Measurements from ENCODE around the gene KIAA1958.

KIAA1958 gene

DNA sequence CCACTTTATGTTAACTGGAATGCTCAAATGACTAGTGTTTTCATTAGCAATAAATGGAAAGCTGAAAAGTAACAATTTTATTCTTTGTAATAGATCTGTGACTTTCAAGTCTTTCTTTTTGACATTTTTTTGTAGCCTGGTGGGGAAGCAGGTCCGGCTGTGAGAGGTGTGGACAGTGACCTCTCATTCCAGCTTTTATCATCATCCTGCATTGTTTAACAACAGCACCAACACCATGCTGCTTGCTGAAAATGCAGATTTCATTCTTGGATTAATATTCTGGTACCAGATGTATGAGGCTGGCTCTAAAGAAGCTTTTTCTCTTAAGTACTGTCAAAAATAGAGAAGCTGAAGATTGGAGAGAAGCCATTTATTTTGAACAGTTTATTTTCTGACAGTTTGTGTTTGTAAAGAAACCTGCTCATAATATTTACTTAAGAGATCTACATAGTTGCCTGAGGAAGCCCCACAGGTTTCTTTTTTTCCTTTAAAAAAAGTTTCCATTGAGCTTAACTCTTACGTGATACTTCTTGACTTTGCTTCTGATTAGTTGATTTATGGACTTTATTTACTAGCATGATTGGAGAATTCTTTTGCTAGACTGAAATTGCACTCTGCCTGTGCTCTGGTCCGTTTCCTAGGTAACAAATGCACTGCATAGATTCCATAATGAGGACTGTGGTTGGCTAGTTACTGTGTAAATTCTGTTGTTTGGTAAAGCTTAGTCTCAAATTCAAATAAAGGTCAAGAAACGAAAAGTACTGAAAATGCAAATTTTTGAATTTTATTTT is 3.4 kb downstream of the KIAA1958 start:
- no peak for DNase-seq (ENCODE audit: extremely low read depth, insufficient read length)
- Histone ChIP-seq H3K27me3 (replicated peaks; ENCODE audit: control insufficient read depth, insufficient read depth, low read length) (no peaks in the 10 kb centered on the region), H3K36me3 (ENCODE audit: control insufficient read depth, insufficient read depth, low read length) (no peaks in the 10 kb centered on the region), H3K4me3 (replicated peaks; ENCODE audit: low read depth, low read length) (no peak overlapping the region)
- TF ChIP-seq, protein P1, sequence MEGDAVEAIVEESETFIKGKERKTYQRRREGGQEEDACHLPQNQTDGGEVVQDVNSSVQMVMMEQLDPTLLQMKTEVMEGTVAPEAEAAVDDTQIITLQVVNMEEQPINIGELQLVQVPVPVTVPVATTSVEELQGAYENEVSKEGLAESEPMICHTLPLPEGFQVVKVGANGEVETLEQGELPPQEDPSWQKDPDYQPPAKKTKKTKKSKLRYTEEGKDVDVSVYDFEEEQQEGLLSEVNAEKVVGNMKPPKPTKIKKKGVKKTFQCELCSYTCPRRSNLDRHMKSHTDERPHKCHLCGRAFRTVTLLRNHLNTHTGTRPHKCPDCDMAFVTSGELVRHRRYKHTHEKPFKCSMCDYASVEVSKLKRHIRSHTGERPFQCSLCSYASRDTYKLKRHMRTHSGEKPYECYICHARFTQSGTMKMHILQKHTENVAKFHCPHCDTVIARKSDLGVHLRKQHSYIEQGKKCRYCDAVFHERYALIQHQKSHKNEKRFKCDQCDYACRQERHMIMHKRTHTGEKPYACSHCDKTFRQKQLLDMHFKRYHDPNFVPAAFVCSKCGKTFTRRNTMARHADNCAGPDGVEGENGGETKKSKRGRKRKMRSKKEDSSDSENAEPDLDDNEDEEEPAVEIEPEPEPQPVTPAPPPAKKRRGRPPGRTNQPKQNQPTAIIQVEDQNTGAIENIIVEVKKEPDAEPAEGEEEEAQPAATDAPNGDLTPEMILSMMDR (IDR thresholded peaks at IDR 0.05; ENCODE audit: insufficient read depth, low read length, poor library complexity, severe bottlenecking): no peak

DNA sequence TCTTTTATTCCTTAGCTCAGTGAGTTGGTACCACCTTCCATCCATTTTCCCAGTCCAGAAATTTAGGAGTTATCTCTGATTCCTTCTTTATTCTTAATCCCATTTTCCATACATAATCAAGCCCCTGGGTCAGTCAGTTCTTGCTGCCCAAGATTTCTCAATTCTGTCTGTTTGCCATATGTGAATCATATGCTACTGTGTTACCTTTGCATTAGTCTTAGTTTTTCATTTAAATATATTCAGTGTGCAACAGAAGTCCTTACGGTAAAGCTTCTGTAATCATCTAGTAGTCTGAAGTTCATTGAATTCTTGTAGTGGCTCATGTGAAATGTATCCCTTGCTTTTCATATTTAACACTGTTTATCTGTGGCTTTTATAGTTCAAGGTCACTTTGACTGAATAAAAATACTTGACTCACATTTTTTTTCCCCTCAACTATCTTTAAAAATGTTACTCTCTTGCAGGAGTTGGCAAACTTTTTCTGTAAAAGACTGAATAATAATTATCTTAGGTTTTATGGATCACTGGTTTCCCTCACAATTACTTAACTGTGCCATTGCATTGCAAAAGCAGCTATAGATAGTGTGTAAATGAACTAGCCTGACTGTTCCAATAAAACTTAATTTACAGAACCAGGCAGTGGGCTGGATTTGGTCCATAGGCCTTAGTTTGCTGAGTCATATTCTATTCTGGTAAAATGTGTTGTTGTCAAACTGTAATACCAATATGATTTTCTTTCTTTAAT is 6.9 kb downstream of the KIAA1958 start:
- H3K27me3 ChIP-seq (replicated peaks; ENCODE audit: control insufficient read depth, insufficient read depth, low read length): no peaks in the 10 kb centered on the region
- no peak for DNase-seq (ENCODE audit: extremely low read depth, insufficient read length)
- no peak overlapping the region for H3K4me3 ChIP-seq (replicated peaks; ENCODE audit: low read depth, low read length)
- H3K36me3 ChIP-seq (ENCODE audit: control insufficient read depth, insufficient read depth, low read length): no peaks in the 10 kb centered on the region
- TF ChIP-seq, protein P1 (IDR thresholded peaks at IDR 0.05; ENCODE audit: insufficient read depth, low read length, poor library complexity, severe bottlenecking): no peak

DNA sequence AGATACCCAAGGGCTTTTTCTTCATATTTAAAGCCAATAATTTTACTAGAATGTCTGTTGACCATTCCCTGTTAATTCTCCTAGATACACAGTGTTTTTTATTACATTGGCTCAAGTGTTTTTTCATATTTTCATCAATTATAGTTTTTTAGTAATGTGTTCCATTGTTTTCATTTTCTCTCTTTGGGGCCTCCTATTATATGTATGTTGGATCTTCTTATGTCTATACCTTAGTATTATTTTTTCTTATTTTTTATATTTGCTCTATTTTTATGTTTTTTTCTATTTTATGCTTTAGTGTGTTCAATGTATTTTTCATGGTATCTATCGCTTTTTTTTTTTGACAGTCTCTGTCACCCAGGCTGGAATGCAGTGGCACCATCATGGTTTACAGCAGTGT is 7.5 kb downstream of the KIAA1958 start:
- DNase-seq (ENCODE audit: extremely low read depth, insufficient read length): no peak
- TF ChIP-seq, protein P1 (IDR thresholded peaks at IDR 0.05; ENCODE audit: insufficient read depth, low read length, poor library complexity, severe bottlenecking): no peak
- Histone ChIP-seq H3K27me3 (replicated peaks; ENCODE audit: control insufficient read depth, insufficient read depth, low read length) (no peaks in the 10 kb centered on the region), H3K36me3 (ENCODE audit: control insufficient read depth, insufficient read depth, low read length) (no peaks in the 10 kb centered on the region), H3K4me3 (replicated peaks; ENCODE audit: low read depth, low read length) (no peak overlapping the region)

DNA sequence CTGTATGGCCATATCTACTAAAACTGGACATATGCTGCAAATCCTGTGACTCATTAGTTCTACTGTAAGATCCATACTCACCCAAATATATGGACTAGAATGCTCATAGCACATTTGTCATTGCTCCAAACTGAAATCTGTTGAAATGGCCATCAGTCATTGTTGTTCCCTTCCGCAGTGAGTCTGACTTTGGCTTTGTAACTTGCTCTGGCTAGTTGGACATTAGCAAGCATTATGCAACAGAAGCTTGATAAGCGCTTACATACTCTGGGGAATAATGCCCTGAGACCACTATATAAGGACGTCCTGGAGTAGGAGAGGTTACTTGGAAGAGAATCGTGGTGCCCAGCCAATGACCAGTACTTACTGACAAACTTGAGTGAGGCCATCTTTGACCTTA is 9.0 kb downstream of the KIAA1958 start:
- Histone ChIP-seq H3K4me3 (replicated peaks; ENCODE audit: low read depth, low read length) (no peak overlapping the region), H3K36me3 (ENCODE audit: control insufficient read depth, insufficient read depth, low read length) (no peaks in the 10 kb centered on the region), H3K27me3 (replicated peaks; ENCODE audit: control insufficient read depth, insufficient read depth, low read length) (no peaks in the 10 kb centered on the region)
- TF ChIP-seq, protein P1 (IDR thresholded peaks at IDR 0.05; ENCODE audit: insufficient read depth, low read length, poor library complexity, severe bottlenecking): no peak
- no peak for DNase-seq (ENCODE audit: extremely low read depth, insufficient read length)

DNA sequence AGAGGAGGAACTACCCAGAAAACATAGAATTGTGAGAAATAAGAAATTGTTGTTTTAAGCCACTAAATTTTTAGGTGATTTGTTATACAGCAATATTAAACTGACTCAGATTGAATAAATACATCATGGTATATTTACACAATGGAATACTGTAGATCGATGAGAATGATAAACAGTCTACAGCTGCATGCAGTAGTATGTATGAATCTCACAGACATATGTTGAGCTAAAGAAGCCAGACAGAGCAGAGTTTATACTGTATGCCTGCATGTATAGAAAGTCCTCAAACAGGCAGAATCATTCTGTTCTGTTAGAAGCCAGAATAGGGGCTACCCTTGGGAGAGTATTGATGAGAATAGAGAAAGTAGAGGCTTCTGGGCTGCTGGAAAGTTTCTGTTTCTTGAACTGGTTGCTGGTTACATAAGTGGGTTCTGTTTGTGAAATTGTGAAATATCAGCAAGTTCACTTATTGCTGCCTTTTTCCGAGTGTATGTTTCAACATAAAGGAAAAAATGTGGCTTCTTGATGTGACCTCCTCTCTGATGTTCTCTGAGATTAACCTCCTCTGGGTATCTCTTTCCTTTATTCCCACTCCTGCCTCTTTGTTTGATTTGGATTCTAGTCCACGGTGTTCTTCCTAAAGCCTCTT is 9.6 kb downstream of the KIAA1958 start:
- DNase-seq (ENCODE audit: extremely low read depth, insufficient read length): no peak
- Histone ChIP-seq H3K4me3 (replicated peaks; ENCODE audit: low read depth, low read length) (no peak overlapping the region), H3K27me3 (replicated peaks; ENCODE audit: control insufficient read depth, insufficient read depth, low read length) (no peaks in the 10 kb centered on the region), H3K36me3 (ENCODE audit: control insufficient read depth, insufficient read depth, low read length) (no peaks in the 10 kb centered on the region)
- TF ChIP-seq, protein P1 (IDR thresholded peaks at IDR 0.05; ENCODE audit: insufficient read depth, low read length, poor library complexity, severe bottlenecking): no peak

All from GM06990 (cell line).